Calu3 (cell line): Measurements from ENCODE around the gene NR1I3. TPM values are rescaled to one million over a fixed set of nuclear protein-coding genes. Genes with fewer than 3 reads are reported as not detected.
"Not testable (repeated sequence)": the region's sequence is repeated elsewhere in the genome, so short reads cannot be mapped to it uniquely, and the experiment has no call there.

Source experiments
- BruUV-seq: library from RNA; stranded (reverse); fragments of 400-500 nt; replicated peaks from 2 replicates; lab custom pipeline; 2021; lab: Mats Ljungman, UMichigan
- CTCF ChIA-PET: fragments of 300-600 bp; sonication (Branson Sonifier 250); formaldehyde crosslinking; loops from one replicate; lab custom pipeline; 2022; ENCODE audit warnings: antibody characterized with exemption; lab: Charles Lee
- DNase-seq: peaks from one replicate; pipeline ENCODE4 v3.0.0; 2022
- H3K27ac Mint-ChIP-seq: one replicate; pipeline ENCODE4 v1.8.0; 2022; ENCODE audit warnings: mixed read lengths; ENCODE audit not compliant: unreplicated experiment
- H3K27me3 Mint-ChIP-seq: one replicate; pipeline ENCODE4 v1.8.0; 2022; ENCODE audit warnings: mixed read lengths; ENCODE audit not compliant: unreplicated experiment
- H3K36me3 Mint-ChIP-seq: one replicate; pipeline ENCODE4 v1.8.0; 2022; ENCODE audit warnings: mild to moderate bottlenecking, moderate library complexity, mixed read lengths; ENCODE audit not compliant: insufficient read depth, unreplicated experiment
- H3K4me1 Mint-ChIP-seq: one replicate; pipeline ENCODE4 v1.8.0; 2022; ENCODE audit warnings: mild to moderate bottlenecking, low read depth, mixed read lengths; ENCODE audit not compliant: unreplicated experiment
- H3K4me3 Mint-ChIP-seq: one replicate; pipeline ENCODE4 v1.8.0; 2022; ENCODE audit warnings: mild to moderate bottlenecking, low read depth, moderate library complexity, mixed read lengths; ENCODE audit not compliant: unreplicated experiment
- H3K9me3 Mint-ChIP-seq: one replicate; pipeline ENCODE4 v1.8.0; 2022; ENCODE audit warnings: low read depth, mixed read lengths; ENCODE audit not compliant: unreplicated experiment
- CTCF ChIP-seq: fragments of 200-600 bp; IDR thresholded peaks from one replicate; pipeline ENCODE4 v1.8.0; 2022; ENCODE audit warnings: antibody characterized with exemption; ENCODE audit not compliant: unreplicated experiment
- intact Hi-C: fragments of 100-400 bp; cut with micrococcal nuclease; formaldehyde crosslinking; loops from one replicate; pipeline ENCODE4 v1.10.0; 2022; ENCODE audit not compliant: unreplicated experiment
- total RNA-seq: library from RNA; stranded (reverse); gene quantifications from 2 replicates; pipeline ENCODE4 v1.2.3, GENCODE V29; 2022

The NR1I3 gene
- total RNA-seq, 1 experiment from 2014 or later: not detected

GRCh38 chr1:161255302-161255701 lies 17.3 kb upstream of the NR1I3 start:
- BruUV-seq, CTCF ChIA-PET, H3K27ac Mint-ChIP-seq, intact Hi-C loops, H3K4me3 Mint-ChIP-seq, DNase-seq, H3K9me3 Mint-ChIP-seq, H3K36me3 Mint-ChIP-seq: not testable (repeated sequence)
- H3K4me1 Mint-ChIP-seq: peaks cover 21% of the 10 kb centered on the region
- peaks cover 52% of the 10 kb centered on the region for H3K27me3 Mint-ChIP-seq

GRCh38 chr1:161251579-161251978 lies 13.6 kb upstream of the NR1I3 start:
- CTCF ChIA-PET: interaction anchor here (0.6 kb wide), 1 partner anchor 138 kb away, joined by 3 read pairs; no protein-coding TSS in a partner anchor
- BruUV-seq: no TSS peak

GRCh38 chr1:161250829-161251228 lies 12.8 kb upstream of the NR1I3 start:
- TF ChIP-seq CTCF: no peak
- no TSS peak for BruUV-seq
- no peak for DNase-seq
- peaks cover 6% of the 10 kb centered on the region for H3K9me3 Mint-ChIP-seq
- no peak overlapping the region for H3K4me3 Mint-ChIP-seq
- intact Hi-C loops: no loop called here
- H3K36me3 Mint-ChIP-seq: no peaks in the 10 kb centered on the region
- no peaks in the 10 kb centered on the region for H3K4me1 Mint-ChIP-seq
- no peak overlapping the region for H3K27ac Mint-ChIP-seq
- CTCF ChIA-PET: no interaction called here
- peaks cover 20% of the 10 kb centered on the region for H3K27me3 Mint-ChIP-seq

More at GRCh38 chr1:161251579-161251978, 13.6 kb upstream of the NR1I3 start:
- Mint-ChIP-seq H3K27ac (no peak overlapping the region), H3K9me3 (peaks cover 6% of the 10 kb centered on the region), H3K4me1 (no peaks in the 10 kb centered on the region), H3K4me3 (no peak overlapping the region), H3K36me3 (no peaks in the 10 kb centered on the region), H3K27me3 (peaks cover 20% of the 10 kb centered on the region)
- intact Hi-C loops: no loop called here
- no peak for DNase-seq
- TF ChIP-seq CTCF: no peak

GRCh38 chr1:161250100-161250499 lies 12.1 kb upstream of the NR1I3 start:
- BruUV-seq, intact Hi-C loops, H3K36me3 Mint-ChIP-seq, H3K27ac Mint-ChIP-seq, H3K9me3 Mint-ChIP-seq, CTCF ChIA-PET, H3K4me3 Mint-ChIP-seq, H3K4me1 Mint-ChIP-seq, DNase-seq: not testable (repeated sequence)
- H3K27me3 Mint-ChIP-seq: peaks cover 20% of the 10 kb centered on the region

- H3K27me3 Mint-ChIP-seq: peaks cover 30% of the 10 kb centered on the region
- CTCF ChIA-PET: interaction anchor here (0.6 kb wide), 1 partner anchor 301 kb away, joined by 6 read pairs; no protein-coding TSS in a partner anchor
- intact Hi-C loops: no loop called here
- no peaks in the 10 kb centered on the region for H3K9me3 Mint-ChIP-seq
- H3K4me3 Mint-ChIP-seq: no peak overlapping the region
- no TSS peak for BruUV-seq
- DNase-seq: no peak
- no peak overlapping the region for H3K27ac Mint-ChIP-seq
- no peak for TF ChIP-seq CTCF
- no peaks in the 10 kb centered on the region for H3K4me1 Mint-ChIP-seq
- no peaks in the 10 kb centered on the region for H3K36me3 Mint-ChIP-seq
Measured at GRCh38 chr1:161244888-161245287, 6.9 kb upstream of the NR1I3 start.
